Duodenal mucosa (tissue), 2 donors: ENCODE measurements around the gene GGT6.
A peak's percentile ranks its signal among the peaks of the same experiment; 100 is the strongest.

Experiments used
- H3K27ac ChIP-seq: one replicate; pipeline ENCODE4 v1.7.0; 2013; ENCODE audit warnings: low read depth, low read length
- H3K27me3 ChIP-seq, 2 donors: one replicate each; pipeline ENCODE4 v1.7.0; 2013; ENCODE audit warnings: low read length in 2 of 2, control low read depth in 1 of 2; ENCODE audit not compliant: insufficient read depth in 2 of 2, control insufficient read depth in 1 of 2
- H3K36me3 ChIP-seq, 2 donors: one replicate each; pipeline ENCODE4 v1.7.0; 2013; ENCODE audit warnings: low read length in 2 of 2, control low read depth in 1 of 2; ENCODE audit not compliant: insufficient read depth in 2 of 2, control insufficient read depth in 1 of 2
- H3K4me1 ChIP-seq, 2 donors: one replicate each; pipeline ENCODE4 v1.7.0; 2013; ENCODE audit warnings: low read length in 2 of 2, control low read depth in 1 of 2; ENCODE audit not compliant: insufficient read depth in 2 of 2, control insufficient read depth in 1 of 2
- H3K4me3 ChIP-seq, 2 donors: one replicate each; pipeline ENCODE4 v1.7.0; 2013; ENCODE audit warnings: low read length in 2 of 2, low read depth in 1 of 2
- H3K9ac ChIP-seq, 2 donors: one replicate each; pipeline ENCODE4 v1.7.0; 2013; ENCODE audit warnings: low read length in 2 of 2, low read depth in 1 of 2
- H3K9me3 ChIP-seq, 2 donors: one replicate each; pipeline ENCODE4 v1.7.0; 2013; ENCODE audit warnings: low read length in 2 of 2, control low read depth in 1 of 2; ENCODE audit not compliant: control insufficient read depth in 1 of 2

GGT6 gene

GRCh38 chr17:4525691-4526397 lies 34.5 kb downstream of the GGT6 start:
- no peak overlapping the region for H3K9ac ChIP-seq
- peaks cover 0 to 4% of the 10 kb centered on the region in 2 donors for H3K4me1 ChIP-seq
- no peak overlapping the region for H3K27ac ChIP-seq
- H3K36me3 ChIP-seq: peaks cover 4 to 7% of the 10 kb centered on the region in 2 donors
- no peaks in the 10 kb centered on the region for H3K27me3 ChIP-seq
- H3K4me3 ChIP-seq: no peak overlapping the region
- no peaks in the 10 kb centered on the region for H3K9me3 ChIP-seq

- H3K9me3 ChIP-seq: no peaks in the 10 kb centered on the region
- H3K36me3 ChIP-seq: peaks cover 4% of the 10 kb centered on the region in 2 donors
- H3K27ac ChIP-seq: no peak overlapping the region
- H3K4me1 ChIP-seq: peaks cover 0 to 17% of the 10 kb centered on the region in 2 donors
- H3K4me3 ChIP-seq: no peak overlapping the region
- no peaks in the 10 kb centered on the region for H3K27me3 ChIP-seq
- no peak overlapping the region for H3K9ac ChIP-seq
These were observed 36.4 kb downstream of the GGT6 start for GRCh38 chr17:4523946-4524345.

- Histone ChIP-seq H3K9ac (no peak overlapping the region), H3K4me1 (peaks cover 0 to 17% of the 10 kb centered on the region in 2 donors), H3K9me3 (no peaks in the 10 kb centered on the region), H3K4me3 (no peak overlapping the region), H3K27me3 (no peaks in the 10 kb centered on the region), H3K36me3 (peaks cover 4% of the 10 kb centered on the region in 2 donors), H3K27ac (peak overlapping the region; percentile 14)
These were observed 37.7 kb downstream of the GGT6 start for GRCh38 chr17:4522661-4523060.

- no peaks in the 10 kb centered on the region for H3K27me3 ChIP-seq
- H3K27ac ChIP-seq: no peak overlapping the region
- peaks cover 0 to 17% of the 10 kb centered on the region in 2 donors for H3K4me1 ChIP-seq
- H3K36me3 ChIP-seq: peaks cover 3 to 4% of the 10 kb centered on the region in 2 donors
- H3K9me3 ChIP-seq: no peaks in the 10 kb centered on the region
- no peak overlapping the region for H3K9ac ChIP-seq
- no peak overlapping the region for H3K4me3 ChIP-seq
These were observed 39.3 kb downstream of the GGT6 start for GRCh38 chr17:4520894-4521600.

GRCh38 chr17:4520060-4520893 lies 40.1 kb downstream of the GGT6 start:
- H3K4me3 ChIP-seq: no peak overlapping the region
- H3K9ac ChIP-seq: no peak overlapping the region
- H3K27me3 ChIP-seq: no peaks in the 10 kb centered on the region
- H3K27ac ChIP-seq: peak overlapping the region; percentile 54
- peaks cover 0 to 4% of the 10 kb centered on the region in 2 donors for H3K36me3 ChIP-seq
- H3K4me1 ChIP-seq: peaks cover 6 to 23% of the 10 kb centered on the region in 2 donors
- no peaks in the 10 kb centered on the region for H3K9me3 ChIP-seq

- Histone ChIP-seq H3K36me3 (peaks cover 0 to 4% of the 10 kb centered on the region in 2 donors), H3K4me1 (peaks cover 13 to 31% of the 10 kb centered on the region in 2 donors), H3K4me3 (no peak overlapping the region), H3K27me3 (no peaks in the 10 kb centered on the region), H3K9me3 (no peaks in the 10 kb centered on the region), H3K9ac (no peak overlapping the region), H3K27ac (peak overlapping the region; percentile 41)
These were observed 41.0 kb downstream of the GGT6 start for GRCh38 chr17:4519361-4519788.

GRCh38 chr17:4518901-4519300 lies 41.5 kb downstream of the GGT6 start:
- peaks cover 0 to 1% of the 10 kb centered on the region in 2 donors for H3K36me3 ChIP-seq
- no peaks in the 10 kb centered on the region for H3K27me3 ChIP-seq
- no peaks in the 10 kb centered on the region for H3K9me3 ChIP-seq
- H3K4me1 ChIP-seq: peaks cover 14 to 33% of the 10 kb centered on the region in 2 donors
- no peak overlapping the region for H3K4me3 ChIP-seq
- no peak overlapping the region for H3K9ac ChIP-seq
- H3K27ac ChIP-seq: peak overlapping the region; percentile 41

- Histone ChIP-seq H3K36me3 (no peaks in the 10 kb centered on the region), H3K27me3 (no peaks in the 10 kb centered on the region), H3K27ac (no peak overlapping the region), H3K4me1 (peaks cover 31 to 38% of the 10 kb centered on the region in 2 donors), H3K9ac (no peak overlapping the region), H3K9me3 (no peaks in the 10 kb centered on the region), H3K4me3 (no peak overlapping the region)
These were observed 43.6 kb downstream of the GGT6 start for GRCh38 chr17:4516735-4517134.

- Histone ChIP-seq H3K9ac (no peak overlapping the region), H3K36me3 (no peaks in the 10 kb centered on the region), H3K9me3 (no peaks in the 10 kb centered on the region), H3K27ac (no peak overlapping the region), H3K27me3 (no peaks in the 10 kb centered on the region), H3K4me1 (peaks cover 35 to 41% of the 10 kb centered on the region in 2 donors), H3K4me3 (no peak overlapping the region)
These were observed 44.9 kb downstream of the GGT6 start for GRCh38 chr17:4515501-4515900.

GRCh38 chr17:4514779-4515178 lies 45.6 kb downstream of the GGT6 start:
- peaks cover 28 to 45% of the 10 kb centered on the region in 2 donors for H3K4me1 ChIP-seq
- H3K36me3 ChIP-seq: no peaks in the 10 kb centered on the region
- no peaks in the 10 kb centered on the region for H3K9me3 ChIP-seq
- no peak overlapping the region for H3K4me3 ChIP-seq
- no peak overlapping the region for H3K9ac ChIP-seq
- no peak overlapping the region for H3K27ac ChIP-seq
- no peaks in the 10 kb centered on the region for H3K27me3 ChIP-seq
